MV-4-11 (cell line): ENCODE data around the gene FOSL2.

Experiments used
- DNase-seq: peaks from one replicate; lab custom pipeline; 2025; lab: John Stamatoyannopoulos, UW

Gene FOSL2

GRCh38 chr2:28374331-28374730 is 18.3 kb upstream of the FOSL2 start:
- DNase-seq: no peak

- no peak for DNase-seq
Measured at GRCh38 chr2:28375236-28375635, 17.4 kb upstream of the FOSL2 start.

GRCh38 chr2:28375742-28376631 is 16.7 kb upstream of the FOSL2 start:
- DNase-seq: no peak

GRCh38 chr2:28377195-28377816 is 15.4 kb upstream of the FOSL2 start:
- DNase-seq: no peak

- peak; percentile 74 for DNase-seq
Measured at GRCh38 chr2:28377984-28378678, 14.5 kb upstream of the FOSL2 start.

GRCh38 chr2:28378679-28379584 is 13.7 kb upstream of the FOSL2 start:
- peak; percentile 71 for DNase-seq

- no peak for DNase-seq
Measured at GRCh38 chr2:28380219-28380618, 12.4 kb upstream of the FOSL2 start.

GRCh38 chr2:28381225-28382180 is 11.2 kb upstream of the FOSL2 start:
- DNase-seq: peak; percentile 51

GRCh38 chr2:28382755-28383154 is 9.9 kb upstream of the FOSL2 start:
- DNase-seq: no peak

GRCh38 chr2:28387082-28387960 is 5.3 kb upstream of the FOSL2 start:
- DNase-seq: no peak

GRCh38 chr2:28389399-28390240 is 3.0 kb upstream of the FOSL2 start:
- DNase-seq: no peak

- DNase-seq: peak; percentile 74
Measured at GRCh38 chr2:28390241-28390745, 2.4 kb upstream of the FOSL2 start.

- peak; percentile 43 for DNase-seq
Measured at GRCh38 chr2:28390746-28391563, 1.7 kb upstream of the FOSL2 start.

- DNase-seq: peak; percentile 69
Measured at GRCh38 chr2:28391564-28392296, 928 bp upstream of the FOSL2 start.

- no peak for DNase-seq
Measured at GRCh38 chr2:28393114-28393836, 617 bp downstream of the FOSL2 start.

GRCh38 chr2:28394331-28394877 is 1.7 kb downstream of the FOSL2 start:
- no peak for DNase-seq
